Stimulated activated CD4-positive, alpha-beta T cell treated with anti-CD3 and anti-CD28 coated beads, Interleukin-1b, Interleukin-23, amount 100 ng/mL, for 48 hours (primary cell): Measurements from ENCODE around the gene SUGCT.

Source experiments
- DNase-seq: peaks from one replicate; pipeline ENCODE4 v3.0.0-alpha.2; 2020

SUGCT gene

DNA sequence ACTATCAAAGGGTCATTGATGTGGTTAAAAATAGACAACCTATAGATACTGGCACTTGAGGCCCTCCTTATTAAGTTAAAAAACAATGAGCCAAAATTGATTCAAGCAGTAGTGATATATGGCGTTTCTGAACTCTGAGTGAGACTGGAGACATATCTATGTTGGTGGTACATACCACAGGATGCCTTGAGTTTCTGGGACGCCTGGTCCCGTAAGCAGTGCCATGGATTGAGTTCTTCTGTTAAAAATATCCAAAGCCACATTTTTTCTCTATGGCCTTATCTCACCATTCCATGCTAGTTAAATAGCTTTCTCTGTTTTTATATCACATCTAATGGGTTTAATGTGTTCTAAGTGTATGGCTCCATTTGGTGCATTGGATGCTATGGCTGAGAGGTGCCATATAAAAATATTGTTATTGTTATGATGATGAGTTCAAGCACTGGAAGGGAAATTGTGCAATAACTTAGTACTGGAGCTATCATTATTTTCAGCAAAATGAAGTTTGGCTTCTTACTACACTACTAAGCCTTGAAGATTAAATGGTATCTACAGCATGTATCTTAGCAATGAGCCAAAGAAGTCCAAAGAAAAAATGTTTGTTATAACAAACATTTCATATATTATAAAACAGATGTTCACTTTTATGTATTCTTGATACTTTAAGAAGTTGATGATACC, 713.9 kb downstream of the SUGCT start:
- DNase-seq, result no peak

DNA sequence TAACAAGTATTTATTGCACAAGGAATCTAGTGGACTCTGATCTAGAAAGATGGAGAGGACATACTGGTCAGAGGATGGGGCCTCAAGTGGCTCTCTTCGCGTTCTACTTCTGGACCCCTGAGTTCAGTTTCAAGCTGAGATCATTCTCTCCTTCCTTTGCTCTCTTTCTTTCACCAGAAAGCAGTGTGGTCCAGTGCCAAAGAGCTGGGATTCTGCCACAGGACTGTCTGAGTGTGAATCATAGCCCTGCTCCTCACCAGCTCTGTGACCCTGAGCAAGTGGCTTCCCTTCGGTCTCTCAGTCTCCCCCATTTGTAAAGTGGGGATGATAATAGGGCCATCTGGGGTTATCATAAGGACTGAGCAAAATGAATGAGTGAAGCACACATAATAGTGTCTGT, 715.2 kb downstream of the SUGCT start:
- no peak for DNase-seq

DNA sequence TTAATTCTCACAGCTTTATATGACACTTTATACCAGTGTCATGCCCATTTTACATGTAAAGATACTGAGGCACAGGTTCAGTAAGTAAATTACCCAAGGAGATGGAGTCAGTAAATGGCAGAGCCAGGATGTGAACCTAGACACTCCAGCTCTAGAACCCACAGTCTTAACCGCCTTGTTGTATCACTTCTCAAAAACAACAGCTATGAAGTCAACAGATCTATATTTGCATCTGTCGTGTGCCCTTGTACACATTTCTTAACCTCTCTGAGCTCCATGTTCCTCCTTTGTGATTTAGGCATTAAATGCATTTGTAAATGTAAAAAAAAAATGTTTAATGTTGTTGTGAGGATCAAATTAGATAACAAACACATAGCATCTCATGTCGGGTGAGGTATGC, 716.2 kb downstream of the SUGCT start:
- DNase-seq, result no peak

DNA sequence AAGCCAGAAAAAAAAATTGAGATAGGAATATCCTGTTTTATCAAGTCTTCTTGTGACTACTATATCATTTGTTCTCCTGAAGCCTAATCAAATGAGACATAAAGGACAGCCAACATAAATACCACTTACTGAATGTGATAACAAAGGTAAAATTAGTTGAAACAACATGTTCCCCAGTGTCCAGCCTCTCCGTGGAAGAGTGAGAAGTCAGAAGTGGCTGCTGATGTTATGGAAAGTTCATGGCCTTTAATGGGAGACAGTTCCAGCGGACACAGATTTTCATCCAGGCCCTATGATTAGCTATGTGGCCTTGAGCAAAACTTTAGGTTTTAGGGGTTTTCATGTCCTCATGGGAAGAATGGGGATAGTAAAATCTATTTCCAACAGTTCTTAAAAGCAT, 724.3 kb downstream of the SUGCT start:
- DNase-seq, result no peak

DNA sequence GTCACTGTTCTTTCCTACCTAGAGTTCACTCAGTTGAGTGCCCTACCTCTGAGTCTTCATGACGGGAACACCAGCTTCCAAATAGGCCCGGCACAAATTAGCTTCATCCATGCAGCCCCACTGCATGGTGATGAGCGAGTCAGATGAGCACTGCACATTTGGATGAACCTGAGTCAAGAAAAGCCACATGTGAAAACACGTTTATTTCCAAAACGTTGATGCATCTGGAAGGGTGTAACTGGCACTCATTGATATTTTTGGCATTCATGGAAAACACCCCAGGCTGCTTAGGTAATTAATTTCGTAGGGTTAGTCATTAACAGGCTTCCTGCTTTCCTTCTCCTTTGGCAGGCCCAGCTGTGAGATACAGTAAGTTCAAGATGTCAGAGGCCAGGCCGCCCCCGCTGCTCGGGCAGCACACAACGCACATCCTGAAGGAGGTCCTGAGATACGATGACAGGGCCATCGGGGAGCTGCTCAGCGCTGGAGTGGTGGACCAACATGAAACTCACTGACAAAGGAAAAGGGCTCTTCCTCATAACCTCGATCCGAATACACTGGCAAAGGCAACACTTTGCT, 725.2 kb downstream of the SUGCT start:
- DNase-seq, result no peak

DNA sequence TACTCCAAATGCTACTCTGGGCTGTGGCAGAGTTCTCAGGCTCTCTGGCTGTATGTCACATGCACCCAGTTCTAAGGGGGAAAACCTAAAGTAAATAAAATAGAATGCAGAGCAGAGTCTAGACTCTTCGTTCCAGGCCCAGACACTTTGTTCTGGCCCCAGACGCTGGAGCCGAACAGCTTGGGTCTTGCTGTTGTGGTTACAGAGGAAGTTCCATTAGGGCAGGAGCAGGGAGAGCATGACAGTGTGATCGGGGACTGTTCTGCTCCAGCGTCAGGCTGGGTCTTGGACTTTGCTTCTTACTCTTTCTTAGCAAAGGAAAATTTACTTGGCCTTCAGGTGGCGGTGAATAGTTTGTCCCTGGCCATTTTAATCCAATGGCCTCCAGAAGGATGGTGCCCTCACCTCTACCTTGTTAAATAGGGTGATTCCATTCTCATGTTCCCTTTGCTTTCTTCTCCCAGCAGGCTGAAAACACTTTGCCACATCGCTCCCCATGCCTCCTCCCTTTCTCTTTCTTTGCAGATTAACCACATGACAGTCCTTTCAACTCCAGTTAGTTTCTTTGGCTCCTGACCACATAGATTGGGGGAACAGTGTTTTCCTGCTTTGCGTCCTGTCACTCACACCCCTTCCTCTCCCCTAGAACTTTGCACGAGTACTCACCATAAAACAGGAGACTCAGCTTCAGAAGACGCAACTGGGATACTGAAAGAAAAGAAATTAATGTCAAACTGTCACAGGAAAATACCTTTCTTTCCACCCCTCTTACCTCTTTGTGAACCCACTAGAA, 730.8 kb downstream of the SUGCT start:
- DNase-seq, result no peak

DNA sequence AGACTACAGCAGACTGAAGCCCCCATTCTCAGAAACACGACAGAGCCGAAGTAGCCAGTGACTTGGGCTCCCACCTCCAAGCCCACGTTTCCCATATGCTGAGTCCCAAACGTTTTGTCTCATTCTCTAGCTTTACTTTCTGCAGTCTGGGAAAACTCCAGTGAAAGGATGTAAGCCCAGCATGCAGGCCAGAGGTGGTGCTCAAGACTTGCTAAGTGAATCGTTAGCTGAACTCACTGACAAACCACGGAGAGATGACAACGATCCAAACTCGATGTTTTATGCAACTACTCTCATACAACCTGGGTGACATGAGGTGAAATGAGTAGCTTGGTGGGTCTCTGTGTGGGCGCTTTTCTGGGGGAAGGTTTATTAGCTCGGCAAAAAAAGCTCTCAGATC, 731.8 kb downstream of the SUGCT start:
- DNase-seq, result no peak

DNA sequence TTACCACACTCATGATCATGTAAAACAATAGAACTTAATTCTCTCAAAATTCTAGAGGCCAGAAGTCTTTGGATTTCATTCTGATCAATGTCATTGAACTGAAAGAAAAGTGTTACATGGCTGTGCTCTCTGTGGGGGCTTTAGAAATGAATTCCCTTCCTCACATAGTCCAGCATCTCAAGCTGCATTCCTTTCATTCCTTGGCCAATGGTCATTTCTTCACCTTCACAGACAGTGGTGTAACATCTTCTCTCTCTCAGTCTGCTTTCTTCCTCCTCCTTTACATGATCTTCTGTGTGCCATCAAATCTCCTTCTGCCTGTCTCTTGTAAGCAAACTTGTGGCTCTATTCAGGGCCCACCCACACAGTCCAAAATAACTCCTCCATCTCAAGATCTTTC, 735.3 kb downstream of the SUGCT start:
- no peak for DNase-seq

DNA sequence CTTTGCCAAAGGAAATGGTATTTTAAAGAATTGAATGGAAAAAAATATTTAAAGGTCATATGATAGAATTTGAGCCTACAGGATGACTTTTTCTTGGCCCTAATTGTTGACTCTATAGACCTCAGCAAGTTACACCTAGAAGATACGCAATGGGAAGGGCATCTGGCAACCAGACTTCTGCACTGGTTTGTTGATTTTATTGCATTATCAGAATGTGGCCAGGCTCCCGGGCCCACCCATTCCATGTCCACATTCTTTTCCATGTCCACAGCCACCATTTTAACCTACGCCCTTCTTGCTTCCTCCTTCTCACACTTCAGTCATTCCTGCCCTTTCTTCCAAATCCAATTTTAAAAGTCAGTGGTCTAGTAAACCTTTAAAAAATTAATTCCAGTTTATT, 738.4 kb downstream of the SUGCT start:
- no peak for DNase-seq

DNA sequence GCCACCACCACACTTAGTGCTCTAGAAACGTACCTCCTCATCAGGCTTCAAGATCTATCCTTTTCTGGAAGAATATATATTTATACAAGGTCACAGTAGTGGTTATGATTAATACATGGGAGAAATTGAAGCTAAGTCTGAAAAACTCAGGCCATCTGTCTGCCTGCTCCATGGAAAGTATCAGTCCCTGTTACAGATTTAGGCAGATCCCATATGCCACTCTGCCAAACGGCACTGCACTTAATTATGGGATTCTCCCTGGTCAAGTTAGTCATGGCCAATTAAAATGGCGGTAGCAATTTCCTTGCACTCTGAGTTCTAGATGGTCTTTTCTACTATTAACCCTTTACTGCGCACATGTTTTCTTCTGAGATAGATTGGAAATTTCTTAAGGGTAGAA, 740.0 kb downstream of the SUGCT start:
- no peak for DNase-seq

DNA sequence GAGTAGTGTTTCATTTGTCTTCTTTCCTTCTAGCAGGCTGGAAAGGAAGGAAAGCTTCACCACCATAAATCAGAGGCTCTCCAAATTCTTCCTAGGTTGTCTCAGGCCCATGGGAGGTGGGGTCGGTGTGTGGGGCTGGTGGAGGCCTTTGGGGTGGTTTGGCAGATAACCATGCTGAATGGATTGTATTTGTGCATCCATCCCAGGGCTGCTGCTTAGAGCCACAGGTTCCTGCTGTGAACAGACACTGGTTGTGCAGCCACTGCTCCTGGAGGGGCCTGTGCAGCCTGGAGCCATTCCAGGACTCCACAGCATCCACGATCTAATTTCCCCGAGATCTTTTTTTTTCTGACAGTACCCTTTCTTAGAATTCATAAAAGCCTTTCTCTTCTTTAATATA, 741.8 kb downstream of the SUGCT start:
- no peak for DNase-seq

DNA sequence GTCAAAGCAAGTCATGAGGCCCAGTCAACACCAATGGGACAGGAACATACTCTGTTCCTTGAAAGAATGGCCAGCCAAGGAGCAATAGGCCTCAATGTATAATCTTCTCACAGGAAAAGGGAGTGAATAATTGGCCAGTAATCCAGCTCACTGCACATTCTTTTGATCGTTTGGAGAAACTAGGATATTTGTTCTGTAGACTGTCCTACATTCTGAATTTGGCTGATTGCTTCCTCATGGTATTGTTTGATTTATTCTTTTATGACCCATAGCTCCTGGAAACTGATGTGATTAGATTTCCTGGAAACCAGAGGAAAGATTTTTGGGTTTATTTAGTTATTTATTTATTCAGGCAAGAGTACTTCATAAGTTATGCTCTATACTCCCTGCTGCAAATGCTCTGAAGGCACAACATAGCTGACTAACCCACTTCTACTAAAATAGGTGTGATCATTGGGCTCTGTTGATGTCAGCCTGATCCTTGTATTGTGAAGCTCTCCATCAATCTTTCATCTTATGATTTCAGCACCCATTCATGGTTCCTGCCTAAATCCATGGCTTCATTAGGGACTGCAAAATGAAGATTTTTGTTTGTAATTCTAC, 745.2 kb downstream of the SUGCT start:
- no peak for DNase-seq

DNA sequence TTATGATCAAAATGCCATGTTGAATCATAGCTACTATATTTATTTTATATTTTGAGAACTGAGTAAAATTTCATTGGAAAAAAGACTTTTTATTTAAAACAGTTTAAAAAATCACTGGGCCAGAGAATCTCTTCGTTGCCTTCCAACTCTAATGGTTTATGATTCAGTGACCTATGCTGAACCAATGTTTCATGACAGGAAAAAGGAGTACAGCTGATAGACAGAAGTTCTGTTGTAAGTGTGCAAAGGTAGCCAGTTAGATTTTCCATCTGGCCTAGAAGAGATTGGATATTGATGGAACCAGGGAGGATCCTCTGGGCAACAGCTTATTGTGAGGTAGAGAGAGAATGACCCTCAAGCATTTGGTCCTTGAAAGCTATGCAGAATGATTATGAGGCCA, 745.8 kb downstream of the SUGCT start:
- no peak for DNase-seq

DNA sequence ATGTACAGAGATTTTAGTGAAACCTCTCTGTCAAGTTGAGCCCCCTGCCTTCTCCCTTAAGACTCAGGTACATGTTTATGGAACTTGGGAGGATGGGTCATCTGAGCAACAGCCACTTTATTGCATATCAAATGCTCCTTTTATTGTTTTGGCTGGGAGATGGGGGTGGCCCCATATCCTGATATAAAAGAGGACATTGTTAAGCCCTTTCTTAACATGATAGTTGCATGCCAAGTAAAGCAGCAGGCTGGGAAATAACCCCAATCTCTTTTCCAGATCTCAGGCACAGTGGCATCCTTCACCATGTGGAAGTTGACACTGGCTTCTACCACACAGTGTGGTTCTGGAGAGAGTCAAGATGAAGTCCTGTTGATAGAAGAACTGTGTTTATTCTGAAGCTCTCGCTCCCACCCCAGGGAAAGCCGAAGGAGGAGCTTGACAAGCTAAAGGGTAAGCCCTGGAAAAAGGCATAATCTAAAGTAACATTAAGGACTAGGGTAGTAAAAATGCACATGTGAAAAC, 746.7 kb downstream of the SUGCT start:
- no peak for DNase-seq

DNA sequence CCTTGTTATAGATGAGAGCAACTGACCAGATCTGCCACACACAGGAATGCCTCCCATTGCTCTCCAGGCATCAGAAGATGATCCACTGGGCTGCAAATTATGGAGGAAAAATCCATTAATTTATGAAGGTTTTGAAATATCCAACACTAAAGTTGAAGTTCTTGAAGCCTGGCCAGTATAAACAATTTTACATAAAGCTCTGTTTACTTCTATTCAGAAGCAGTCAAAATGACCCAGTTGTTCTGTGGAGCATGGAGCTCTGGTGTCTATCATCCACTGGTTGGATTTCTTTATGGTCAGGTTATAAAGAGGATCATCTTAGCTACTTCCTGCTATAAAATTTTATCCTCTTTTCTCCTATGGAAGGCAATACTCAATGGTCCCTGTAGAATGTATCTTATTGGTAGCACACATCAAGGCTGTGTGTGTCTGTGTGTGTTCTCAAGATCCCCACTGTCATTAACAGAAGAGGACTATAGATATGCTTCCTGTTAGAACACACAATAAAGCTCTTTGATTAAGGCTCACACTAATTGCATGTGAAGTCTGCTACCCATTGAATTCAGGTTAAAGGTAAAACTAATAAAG, 747.4 kb downstream of the SUGCT start:
- no peak for DNase-seq

DNA sequence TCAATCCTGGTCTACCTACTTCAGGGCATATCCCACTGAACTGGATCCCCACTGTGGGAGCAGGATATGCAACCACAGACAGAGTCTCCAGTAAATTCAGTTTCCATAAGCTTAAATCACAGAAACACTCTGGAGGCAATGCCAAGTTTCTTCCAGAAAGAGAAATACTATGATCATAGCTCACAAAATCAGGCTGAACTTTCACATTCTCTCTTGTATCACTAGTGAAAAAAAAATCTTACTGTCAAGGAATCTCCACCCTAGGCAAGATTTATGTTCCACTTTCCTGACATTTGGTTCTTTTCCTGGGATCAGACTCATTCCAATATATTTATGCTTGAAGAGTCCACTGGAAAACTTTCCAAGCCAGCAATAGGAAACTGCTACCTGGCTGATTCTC, 749.0 kb downstream of the SUGCT start:
- no peak for DNase-seq

DNA sequence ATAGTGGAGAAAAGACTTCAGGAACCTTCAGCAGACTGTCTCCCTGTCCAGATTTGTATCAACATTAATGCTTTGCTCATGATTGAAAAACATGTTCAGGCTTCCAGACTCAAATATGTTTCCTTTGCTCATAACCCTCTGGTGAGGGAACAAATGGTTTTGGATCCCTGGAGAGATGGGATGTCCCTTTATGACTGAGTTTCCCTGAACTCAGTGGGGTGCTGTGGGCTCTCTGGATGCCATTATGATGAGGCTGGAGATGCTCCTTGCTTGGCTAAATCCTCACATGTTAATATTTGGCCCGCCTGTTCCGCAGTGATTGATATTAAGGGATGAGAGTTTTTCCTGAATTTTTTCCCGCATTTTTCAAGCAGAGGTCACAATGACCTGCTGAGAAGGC, 749.4 kb downstream of the SUGCT start:
- DNase-seq, result no peak

DNA sequence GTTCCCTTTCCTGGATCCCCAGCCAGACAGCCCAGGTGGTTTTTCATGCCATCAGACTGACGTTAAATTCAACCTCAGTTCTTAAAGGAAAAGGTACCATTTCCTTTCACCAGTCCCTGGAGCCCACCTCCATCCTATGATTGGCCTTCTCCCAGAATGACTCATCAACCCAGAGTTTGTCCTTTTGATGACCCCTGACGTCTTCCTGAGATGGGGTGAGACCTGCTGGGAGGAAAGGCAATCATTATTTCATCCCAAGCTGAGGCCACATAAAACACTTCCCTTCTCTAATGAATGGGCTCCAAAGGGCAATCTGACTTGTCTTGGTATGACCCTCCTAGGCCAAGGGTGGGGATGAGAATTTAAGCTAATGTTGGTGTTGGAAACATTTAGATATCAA, 750.7 kb downstream of the SUGCT start:
- DNase-seq, result no peak

DNA sequence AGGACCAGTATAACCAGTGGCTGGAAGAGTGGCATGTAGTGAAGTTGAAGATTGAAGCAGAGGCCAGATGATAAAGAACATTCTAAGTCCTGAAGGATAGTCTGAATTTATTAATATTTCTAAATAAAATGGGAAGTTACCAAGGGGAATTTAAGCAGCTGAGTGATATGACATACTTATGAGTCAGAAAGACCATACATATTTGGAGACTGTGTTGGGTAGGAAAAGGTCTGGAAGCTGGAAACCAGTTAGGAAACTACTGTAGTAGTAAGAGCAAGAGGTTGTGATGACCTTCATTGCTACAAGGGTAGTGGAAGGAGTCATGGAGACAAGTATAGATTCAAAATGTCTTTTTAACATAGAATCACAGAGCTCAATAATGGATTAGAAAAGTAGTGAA, 752.3 kb downstream of the SUGCT start:
- no peak for DNase-seq

DNA sequence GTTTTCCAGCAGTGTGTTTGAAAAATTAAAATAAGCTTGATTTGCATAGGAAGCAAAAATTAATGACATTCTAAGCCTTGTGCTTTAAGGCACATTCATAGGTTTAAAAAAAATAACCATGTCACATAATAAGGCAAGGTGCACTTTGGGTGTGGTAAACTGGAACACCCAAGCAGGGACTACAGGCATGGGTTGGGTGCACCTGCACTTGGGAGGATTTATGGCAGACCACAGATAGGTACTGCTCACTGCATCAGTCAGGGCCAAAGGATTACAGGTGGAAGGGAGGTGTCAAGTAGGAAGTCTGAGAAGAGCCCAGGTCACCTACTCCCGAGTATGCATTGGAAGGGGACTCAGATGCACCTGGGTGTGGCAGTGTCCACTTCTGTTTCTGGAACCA, 753.7 kb downstream of the SUGCT start:
- DNase-seq, result no peak

DNA sequence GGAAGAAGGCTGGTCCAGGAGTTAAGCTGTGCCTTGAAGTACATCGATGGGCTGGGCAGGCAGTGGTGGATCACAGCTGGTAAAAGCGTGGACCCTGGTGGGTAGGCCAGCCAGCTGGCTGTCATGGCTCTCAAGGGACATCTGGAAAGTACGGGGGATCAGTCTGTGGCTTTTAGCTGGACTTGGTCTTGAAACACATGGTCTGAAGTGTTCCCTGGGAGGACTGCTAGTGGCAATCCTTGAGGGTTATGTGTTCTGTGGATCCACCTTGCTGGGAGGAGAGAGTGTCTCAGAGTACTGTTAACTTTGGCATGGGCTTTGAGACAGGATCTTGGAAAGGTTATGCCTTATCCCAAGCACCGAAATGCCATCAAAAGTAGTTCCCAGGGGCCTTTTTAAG, 754.3 kb downstream of the SUGCT start:
- DNase-seq, result no peak

DNA sequence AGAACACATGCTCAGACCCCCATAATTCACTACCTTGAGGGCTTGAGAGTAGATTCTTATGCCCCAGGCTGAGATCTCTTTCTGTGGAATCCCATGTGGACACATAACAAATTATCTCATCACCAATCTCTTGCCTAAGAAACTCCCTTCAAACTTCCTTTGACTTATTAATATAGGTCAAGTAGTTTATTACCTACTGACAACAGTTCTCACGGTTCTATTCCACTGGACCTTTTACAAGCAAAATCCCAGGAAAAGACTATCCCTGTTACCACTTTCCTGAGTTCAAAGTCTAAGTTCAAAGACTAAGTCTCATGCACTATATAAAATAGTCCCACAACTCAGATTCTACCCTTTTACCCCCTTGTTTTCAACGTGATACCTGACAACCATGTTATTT, 754.7 kb downstream of the SUGCT start:
- DNase-seq, result no peak

DNA sequence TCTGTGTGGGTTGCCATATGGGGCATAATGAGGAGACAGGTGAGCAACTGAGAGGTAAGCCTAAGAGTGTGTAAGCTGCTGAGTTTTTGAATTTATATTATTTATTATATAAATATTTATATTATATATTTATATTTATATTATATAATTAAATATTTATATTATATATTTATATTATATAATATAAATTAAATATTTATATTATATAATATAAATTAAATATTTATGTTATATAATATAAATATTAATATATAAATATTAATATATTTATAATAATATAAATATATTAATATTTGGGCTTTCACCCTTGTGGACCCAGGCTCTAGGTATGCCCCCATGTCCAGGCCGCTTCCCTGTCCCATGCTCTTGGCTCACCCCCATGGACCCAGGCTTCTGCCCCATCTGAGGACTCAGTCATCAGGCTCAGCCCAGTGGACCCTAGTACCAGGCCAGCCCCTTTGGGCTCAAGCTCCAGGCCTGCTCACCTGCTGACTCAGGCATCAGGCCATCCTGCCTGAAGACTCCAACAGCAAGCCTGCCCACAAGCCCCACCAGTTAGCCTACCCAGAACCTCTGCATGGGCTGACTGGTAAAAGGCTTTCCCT, 755.4 kb downstream of the SUGCT start:
- DNase-seq, result no peak
